ENCODE measurements around the gene CCIN. TPM values are rescaled to one million over a fixed set of nuclear protein-coding genes. Genes with fewer than 3 reads are reported as not detected.
A peak's percentile ranks its signal among the peaks of the same experiment; 100 is the strongest.

CCIN gene
- total and polyA plus RNA-seq, 2 of the 4 experiments (the other 2 are of a cell fraction), result 0.80 to 1.1 TPM

- peak overlapping the region; percentile 9 for H2BK5ac ChIP-seq (ENCODE audit: low read depth, low read length, poor library complexity, severe bottlenecking)
- TF ChIP-seq USF2 (IDR thresholded peaks at IDR 0.05; ENCODE audit: low read depth, low read length) (no peak), MAFK (IDR thresholded peaks at IDR 0.05; ENCODE audit: low read depth, low read length) (0 out of 2 replicates have a peak, but pooled peaks have one; percentile 6), RCOR1 (IDR thresholded peaks at IDR 0.05; ENCODE audit: insufficient replicate concordance, low read length) (no peak), SMC3 (IDR thresholded peaks at IDR 0.05; ENCODE audit: low read depth, low read length) (no peak), FOS (IDR thresholded peaks at IDR 0.05; ENCODE audit: low read depth, low read length) (no peak), POLR2A (IDR thresholded peaks at IDR 0.05; ENCODE audit: low read depth, low read length) (no peak), ELK1 (IDR thresholded peaks at IDR 0.05; ENCODE audit: borderline replicate concordance, low read depth, low read length) (no peak), NFE2L2 (IDR thresholded peaks at IDR 0.05; ENCODE audit: low read depth, low read length) (no peak), CTCF (conservative IDR thresholded peaks at IDR 0.05; ENCODE audit: low read depth, low read length) (no peak), CEBPB (IDR thresholded peaks at IDR 0.05; ENCODE audit: low read depth, low read length) (no peak), MAZ (IDR thresholded peaks at IDR 0.05; ENCODE audit: borderline replicate concordance, low read depth, low read length) (no peak), RFX5 (IDR thresholded peaks at IDR 0.05; ENCODE audit: low read depth, low read length) (no peak), MXI1 (IDR thresholded peaks at IDR 0.05; ENCODE audit: borderline replicate concordance, low read depth, low read length) (0 out of 2 replicates have a peak, but pooled peaks have one; percentile 16), BHLHE40 (IDR thresholded peaks at IDR 0.05; ENCODE audit: low read depth, low read length) (peak; percentile 96)
Measured at GRCh38 chr9:36154331-36154952, 14.7 kb upstream of the CCIN start.

More at GRCh38 chr9:36154331-36154952, 14.7 kb upstream of the CCIN start:
- H2AK9ac ChIP-seq (replicated peaks; ENCODE audit: low read depth, low read length, poor library complexity), result peak overlapping the region; percentile 2
- H3K18ac ChIP-seq (ENCODE audit: low read depth, low read length), result peak overlapping the region; percentile 13; the same call in 1 of the 2 replicates
- POLR2A ChIA-PET (ENCODE audit: unreplicated experiment), result interaction anchor here (0.6 kb wide), 1 partner anchor 466 kb away, joined by 10 read pairs; no protein-coding TSS in a partner anchor
- in situ Hi-C loops (cut with MboI; ENCODE audit: low sequenced_read_pairs), result no loop called here
- H3K4ac ChIP-seq (ENCODE audit: low read depth, low read length), result peak overlapping the region; percentile 47
- H3K36me3 ChIP-seq (ENCODE audit: control insufficient read depth, insufficient read depth, low read length), result peaks cover 38% of the 10 kb centered on the region
- CTCF ChIA-PET, result interaction anchor here (1.0 kb wide), 1 partner anchor 13 kb away, joined by 3 read pairs; no protein-coding TSS in a partner anchor
- H3K9me3 ChIP-seq (ENCODE audit: control insufficient read depth, insufficient read depth, low read length), result peaks cover 2% of the 10 kb centered on the region; the same call in 1 of the 2 replicates
- H3K79me1 ChIP-seq (ENCODE audit: low read depth in 1 of 2, low read length in 2 of 2), result peaks cover 0 to 34% of the 10 kb centered on the region in 2 experiments; a peak in 3 of 4 replicates
- peak overlapping the region; percentile 44 for H3K4me2 ChIP-seq (ENCODE audit: low read depth, low read length)
- peak overlapping the region; percentile 21; the same call in 1 of the 2 replicates for H3K23ac ChIP-seq (ENCODE audit: low read depth, low read length)
- ATAC-seq (ENCODE audit: low read depth) (peak; percentile 64), DNase-seq (peak; percentile 71)
- dilution Hi-C loops (cut with HindIII; ENCODE audit: low sequenced_read_pairs, unreplicated experiment), result no loop called here
- no peaks in the 10 kb centered on the region for H4K20me1 ChIP-seq (ENCODE audit: insufficient read depth, low read length)
- H4K8ac ChIP-seq (ENCODE audit: low read depth in 2 of 2, low read length in 2 of 2), result peak overlapping the region in 1 of 2 experiments; percentile 43; a peak in 2 of 4 replicates
- no peak overlapping the region for H4K91ac ChIP-seq (ENCODE audit: insufficient read depth, low read depth, low read length)
- no peak overlapping the region for H3K4me3 ChIP-seq (ENCODE audit: insufficient read depth, low read depth, low read length)
- H2BK120ac ChIP-seq (ENCODE audit: low read depth, low read length), result peak overlapping the region; percentile 32; the same call in 1 of the 2 replicates
- H2BK20ac ChIP-seq (ENCODE audit: low read depth, low read length), result no peak overlapping the region
- no CpG with 5 or more reads among the region's 11 CpGs for whole genome bisulfite sequencing, 2 experiments (ENCODE audit: extremely low coverage in 2 of 2, insufficient read length in 1 of 2)
- H4K5ac ChIP-seq (ENCODE audit: low read depth, low read length), result peak overlapping the region; percentile 31
- peak overlapping the region; percentile 54 for H3K27ac ChIP-seq (ENCODE audit: insufficient read depth, low read length)
- H3K56ac ChIP-seq (ENCODE audit: extremely low read depth, insufficient read depth, low read length), result no peak overlapping the region
- BruUV-seq (replicated peaks), result no TSS peak
- peak overlapping the region; percentile 46 for H2AFZ ChIP-seq (replicated peaks; ENCODE audit: low read length, poor library complexity)
- peak overlapping the region; percentile 61; the same call in 1 of the 2 replicates for H3K14ac ChIP-seq (replicated peaks; ENCODE audit: low read depth, low read length)
- peak overlapping the region; percentile 10; the same call in 1 of the 2 replicates for H3K9ac ChIP-seq (ENCODE audit: low read depth, low read length)
- H3K27me3 ChIP-seq (ENCODE audit: control insufficient read depth, insufficient read depth, low read length), result no peaks in the 10 kb centered on the region
- H2BK15ac ChIP-seq (ENCODE audit: low read depth, low read length), result no peak overlapping the region
- H2AK5ac ChIP-seq (ENCODE audit: low read depth, low read length), result 0 out of 2 replicates have a peak overlapping the region, but pooled peaks have one; percentile 6
- intact Hi-C loops (cut with micrococcal nuclease), result no loop called here
- peaks cover 17% of the 10 kb centered on the region for H3K4me1 ChIP-seq (ENCODE audit: control insufficient read depth, insufficient read depth, low read length)
- H3K9me1 ChIP-seq (ENCODE audit: insufficient read depth, low read length), result peaks cover 28% of the 10 kb centered on the region
